Lower lobe of right lung (tissue), 2 donors: ENCODE data around the gene MEOX1. TPM values are rescaled to one million over a fixed set of nuclear protein-coding genes. Genes with fewer than 3 reads are reported as not detected.
"Not testable (repeated sequence)": the region's sequence is repeated elsewhere in the genome, so short reads cannot be mapped to it uniquely, and the experiment has no call there.

Source experiments
- ATAC-seq, 2 donors: fragments of 200-7000 bp; cut with Tn5 transposase; one replicate each; pipeline ENCODE4 v1.9.1; 2020 to 2022; ENCODE audit warnings: mild to moderate bottlenecking in 2 of 2, moderate library complexity in 2 of 2
- DNase-seq: peaks from one replicate; pipeline ENCODE4 v3.0.0-alpha.2; 2020
- H3K27ac ChIP-seq: fragments of 200-600 bp; one replicate; pipeline ENCODE4 v1.8.0; 2022
- H3K27me3 ChIP-seq: fragments of 200-600 bp; one replicate; pipeline ENCODE4 v1.8.0; 2022; ENCODE audit warnings: low read depth
- H3K36me3 ChIP-seq: fragments of 200-600 bp; one replicate; pipeline ENCODE4 v1.8.0; 2022; ENCODE audit warnings: mild to moderate bottlenecking
- H3K4me1 ChIP-seq: fragments of 200-600 bp; one replicate; pipeline ENCODE4 v1.8.0; 2022
- H3K4me3 ChIP-seq: fragments of 200-600 bp; one replicate; pipeline ENCODE4 v1.8.0; 2022; ENCODE audit warnings: mild to moderate bottlenecking
- H3K9me3 ChIP-seq: fragments of 200-600 bp; one replicate; pipeline ENCODE4 v1.8.0; 2022
- CTCF ChIP-seq: fragments of 200-600 bp; IDR thresholded peaks from one replicate; pipeline ENCODE4 v1.8.0; 2022; ENCODE audit warnings: antibody characterized with exemption, mild to moderate bottlenecking
- intact Hi-C: fragments of 100-400 bp; cut with DNase I; formaldehyde crosslinking; loops from one replicate; pipeline ENCODE4 v1.11.0; 2022
- total RNA-seq: library from RNA; stranded (reverse); fragmentation: NEBNext Ultra II Directional; extraction: Animal tissue kit (Norgen Biotek cat#: 25700); gene quantifications from one replicate; pipeline ENCODE4 v1.2.1, GENCODE V29; 2021
- donor health status: DM: no; HTN: yes; CAD: no; lungs with severe emphysema.

Gene MEOX1
- total RNA-seq, 1 donor from 2014 or later = 0.86 TPM

- H3K4me3 ChIP-seq = no peak overlapping the region
- ATAC-seq (no peak), DNase-seq (no peak)
- no peaks in the 10 kb centered on the region for H3K27me3 ChIP-seq
- intact Hi-C loops = no loop called here
- no peak for TF ChIP-seq CTCF
- no peaks in the 10 kb centered on the region for H3K36me3 ChIP-seq
- no peaks in the 10 kb centered on the region for H3K9me3 ChIP-seq
- H3K27ac ChIP-seq = no peak overlapping the region
- no peaks in the 10 kb centered on the region for H3K4me1 ChIP-seq
Measured at GRCh38 chr17:43604549-43604948, 57.2 kb downstream of the MEOX1 start.

- no peak for DNase-seq
- Histone ChIP-seq H3K36me3 (no peaks in the 10 kb centered on the region), H3K9me3 (no peaks in the 10 kb centered on the region), H3K27me3 (no peaks in the 10 kb centered on the region), H3K4me1 (no peaks in the 10 kb centered on the region), H3K4me3 (no peak overlapping the region), H3K27ac (no peak overlapping the region)
- intact Hi-C loops = no loop called here
- ATAC-seq = no peak
- TF ChIP-seq CTCF = no peak
Measured at GRCh38 chr17:43603321-43603720, 58.4 kb downstream of the MEOX1 start.

- H3K4me3 ChIP-seq, ATAC-seq, H3K27me3 ChIP-seq, H3K9me3 ChIP-seq, DNase-seq, intact Hi-C loops, H3K27ac ChIP-seq, H3K4me1 ChIP-seq, H3K36me3 ChIP-seq: not testable (repeated sequence)
Measured at GRCh38 chr17:43602556-43602955, 59.2 kb downstream of the MEOX1 start.

GRCh38 chr17:43601280-43602039, 60.3 kb downstream of the MEOX1 start:
- Histone ChIP-seq H3K4me1 (no peaks in the 10 kb centered on the region), H3K36me3 (no peaks in the 10 kb centered on the region), H3K4me3 (no peak overlapping the region), H3K27me3 (no peaks in the 10 kb centered on the region), H3K9me3 (no peaks in the 10 kb centered on the region), H3K27ac (no peak overlapping the region)
- DNase-seq (no peak), ATAC-seq (no peak)
- intact Hi-C loops = no loop called here
- no peak for TF ChIP-seq CTCF

- DNase-seq = no peak
- intact Hi-C loops = no loop called here
- no peaks in the 10 kb centered on the region for H3K27me3 ChIP-seq
- no peaks in the 10 kb centered on the region for H3K4me1 ChIP-seq
- H3K27ac ChIP-seq = no peak overlapping the region
- no peaks in the 10 kb centered on the region for H3K9me3 ChIP-seq
- no peaks in the 10 kb centered on the region for H3K36me3 ChIP-seq
- ATAC-seq = no peak
- TF ChIP-seq CTCF = no peak
- H3K4me3 ChIP-seq = no peak overlapping the region
Measured at GRCh38 chr17:43599835-43600234, 61.9 kb downstream of the MEOX1 start.

- Histone ChIP-seq H3K27ac (no peak overlapping the region), H3K4me1 (no peaks in the 10 kb centered on the region), H3K9me3 (no peaks in the 10 kb centered on the region), H3K4me3 (no peak overlapping the region), H3K36me3 (no peaks in the 10 kb centered on the region), H3K27me3 (no peaks in the 10 kb centered on the region)
- no peak for ATAC-seq
- intact Hi-C loops = no loop called here
- no peak for DNase-seq
- no peak for TF ChIP-seq CTCF
Measured at GRCh38 chr17:43599046-43599395, 62.7 kb downstream of the MEOX1 start.
